Esophagus squamous epithelium (tissue), 4 donors: Measurements from ENCODE around the gene TMEM59L.
A peak's percentile ranks its signal among the peaks of the same experiment; 100 is the strongest.

Source experiments
- CTCF ChIP-seq, 6 experiments: fragments of 450-650 bp in 4 of 6; fragments of 200-600 bp in 2 of 6; sonication (generic) in 2 of 6; IDR thresholded peaks; one replicate each; pipeline ENCODE4 v1.5.1; 2016 to 2019; ENCODE audit warnings: antibody characterized with exemption in 6 of 6, mild to moderate bottlenecking in 4 of 6, moderate library complexity in 4 of 6
- POLR2A ChIP-seq, 4 donors: fragments of 450-650 bp; IDR thresholded peaks; one replicate each; pipeline ENCODE4 v1.6.1; 2017; ENCODE audit warnings: antibody characterized with exemption in 4 of 4, mild to moderate bottlenecking in 4 of 4, moderate library complexity in 3 of 4

GRCh38 chr19:18594096-18594823 lies 18.4 kb upstream of the TMEM59L start:
- peak; percentile 70 to 94 (median 90) for TF ChIP-seq CTCF (IDR thresholded peaks at IDR 0.05)
- no peak for TF ChIP-seq POLR2A (IDR thresholded peaks at IDR 0.05)
